Upper lobe of right lung (tissue), 1 donor: ENCODE results near the gene USP10. TPM values are rescaled to one million over a fixed set of nuclear protein-coding genes. Genes with fewer than 3 reads are reported as not detected.
A peak's percentile ranks its signal among the peaks of the same experiment; 100 is the strongest.

Experiments
- ATAC-seq: fragments of 200-7000 bp; cut with Tn5 transposase; one replicate; pipeline ENCODE4 v1.9.1; 2020; ENCODE audit warnings: mild to moderate bottlenecking, moderate library complexity
- DNase-seq: peaks from one replicate; pipeline ENCODE4 v3.0.0-alpha.2; 2020
- H3K27ac ChIP-seq: fragments of 200-600 bp; one replicate; pipeline ENCODE4 v1.8.0; 2022
- H3K27me3 ChIP-seq: fragments of 200-600 bp; one replicate; pipeline ENCODE4 v1.8.0; 2022; ENCODE audit warnings: mild to moderate bottlenecking
- H3K36me3 ChIP-seq: fragments of 200-600 bp; one replicate; pipeline ENCODE4 v1.8.0; 2022
- H3K4me1 ChIP-seq: fragments of 200-600 bp; one replicate; pipeline ENCODE4 v1.8.0; 2022
- H3K4me3 ChIP-seq: fragments of 200-600 bp; one replicate; pipeline ENCODE4 v1.8.0; 2022; ENCODE audit warnings: mild to moderate bottlenecking
- H3K9me3 ChIP-seq: fragments of 200-600 bp; one replicate; pipeline ENCODE4 v1.8.0; 2022
- CTCF ChIP-seq: fragments of 200-600 bp; IDR thresholded peaks from one replicate; pipeline ENCODE4 v1.8.0; 2022; ENCODE audit warnings: antibody characterized with exemption
- intact Hi-C: fragments of 100-400 bp; cut with DNase I; formaldehyde crosslinking; loops from one replicate; pipeline ENCODE4 v1.11.0; 2022
- total RNA-seq: library from RNA; stranded (reverse); fragmentation: NEBNext Ultra II Directional; extraction: Animal tissue kit (Norgen Biotek cat#: 25700); gene quantifications from one replicate; pipeline ENCODE4 v1.2.1, GENCODE V29; 2021
- donor health status: DM: no; HTN: yes; CAD: no; lungs with severe emphysema.

The USP10 gene
- total RNA-seq, 1 donor from 2014 or later = 59.6 TPM

- intact Hi-C loops = no loop called here
- ATAC-seq = no peak
- H3K27me3 ChIP-seq = peaks cover 15% of the 10 kb centered on the region
- no peaks in the 10 kb centered on the region for H3K9me3 ChIP-seq
- no peak for DNase-seq
- peaks cover 30% of the 10 kb centered on the region for H3K4me1 ChIP-seq
- H3K4me3 ChIP-seq = no peak overlapping the region
- H3K36me3 ChIP-seq = no peaks in the 10 kb centered on the region
- TF ChIP-seq CTCF = no peak
- peak overlapping the region; percentile 70 for H3K27ac ChIP-seq
Measured at GRCh38 chr16:84823484-84823883, 123.7 kb downstream of the USP10 start.

- Histone ChIP-seq H3K9me3 (no peaks in the 10 kb centered on the region), H3K4me1 (peaks cover 33% of the 10 kb centered on the region), H3K27me3 (peaks cover 15% of the 10 kb centered on the region), H3K4me3 (no peak overlapping the region), H3K27ac (peak overlapping the region; percentile 58), H3K36me3 (no peaks in the 10 kb centered on the region)
- intact Hi-C loops = no loop called here
- no peak for ATAC-seq
- DNase-seq = no peak
- TF ChIP-seq CTCF = no peak
Measured at GRCh38 chr16:84823926-84824325, 124.1 kb downstream of the USP10 start.

- no peak for ATAC-seq
- H3K27me3 ChIP-seq = peaks cover 13% of the 10 kb centered on the region
- H3K4me3 ChIP-seq = no peak overlapping the region
- peak overlapping the region; percentile 65 for H3K27ac ChIP-seq
- no peaks in the 10 kb centered on the region for H3K36me3 ChIP-seq
- intact Hi-C loops = no loop called here
- peaks cover 30% of the 10 kb centered on the region for H3K4me1 ChIP-seq
- H3K9me3 ChIP-seq = no peaks in the 10 kb centered on the region
- TF ChIP-seq CTCF = no peak
- no peak for DNase-seq
Measured at GRCh38 chr16:84825896-84826557, 126.2 kb downstream of the USP10 start.

GRCh38 chr16:84826558-84826941 lies 126.8 kb downstream of the USP10 start:
- Histone ChIP-seq H3K4me1 (peaks cover 31% of the 10 kb centered on the region), H3K36me3 (no peaks in the 10 kb centered on the region), H3K27me3 (peaks cover 8% of the 10 kb centered on the region), H3K27ac (peak overlapping the region; percentile 65), H3K4me3 (no peak overlapping the region), H3K9me3 (no peaks in the 10 kb centered on the region)
- intact Hi-C loops = no loop called here
- ATAC-seq (peak; percentile 37), DNase-seq (no peak)
- TF ChIP-seq CTCF = no peak

GRCh38 chr16:84827131-84827574 lies 127.4 kb downstream of the USP10 start:
- Histone ChIP-seq H3K9me3 (no peaks in the 10 kb centered on the region), H3K4me1 (peaks cover 36% of the 10 kb centered on the region), H3K27me3 (peaks cover 8% of the 10 kb centered on the region), H3K4me3 (no peak overlapping the region), H3K27ac (peak overlapping the region; percentile 65), H3K36me3 (no peaks in the 10 kb centered on the region)
- TF ChIP-seq CTCF = no peak
- ATAC-seq = peak; percentile 13
- no peak for DNase-seq
- intact Hi-C loops = no loop called here
